Stomach smooth muscle (tissue), 2 donors: Measurements from ENCODE around the gene NELFCD.
"Not testable (repeated sequence)": the region's sequence is repeated elsewhere in the genome, so short reads cannot be mapped to it uniquely, and the experiment has no call there.

Experiments
- H3K27ac ChIP-seq: one replicate; pipeline ENCODE4 v1.7.0; 2013; ENCODE audit warnings: mild to moderate bottlenecking, low read length, inconsistent platforms
- H3K27me3 ChIP-seq, 2 donors: one replicate each; pipeline ENCODE4 v1.7.0; 2013; ENCODE audit warnings: low read length in 2 of 2; ENCODE audit not compliant: insufficient read depth in 2 of 2, control insufficient read depth in 1 of 2
- H3K36me3 ChIP-seq, 2 donors: one replicate each; pipeline ENCODE4 v1.7.0; 2013; ENCODE audit warnings: low read length in 2 of 2; ENCODE audit not compliant: control insufficient read depth in 2 of 2, insufficient read depth in 2 of 2
- H3K4me1 ChIP-seq: one replicate; pipeline ENCODE4 v1.7.0; 2013; ENCODE audit warnings: low read length; ENCODE audit not compliant: control insufficient read depth, insufficient read depth
- H3K4me3 ChIP-seq, 2 donors: one replicate each; pipeline ENCODE4 v1.7.0; 2013; ENCODE audit warnings: low read length in 2 of 2
- H3K9ac ChIP-seq, 2 donors: one replicate each; pipeline ENCODE4 v1.7.0; 2013; ENCODE audit warnings: low read length in 2 of 2, mild to moderate bottlenecking in 1 of 2
- H3K9me3 ChIP-seq, 2 donors: one replicate each; pipeline ENCODE4 v1.7.0; 2013; ENCODE audit warnings: low read length in 2 of 2; ENCODE audit not compliant: control insufficient read depth in 2 of 2
- donor health status: healthy.
- donor health status: Pancreatic carcinoma.

Gene NELFCD

GRCh38 chr20:59040667-59041066 lies 59.6 kb downstream of the NELFCD start:
- Histone ChIP-seq H3K9me3 (no peaks in the 10 kb centered on the region), H3K27me3 (no peaks in the 10 kb centered on the region), H3K4me1 (peaks cover 15% of the 10 kb centered on the region), H3K36me3 (peaks cover 18 to 23% of the 10 kb centered on the region in 2 donors), H3K4me3 (no peak overlapping the region), H3K27ac (no peak overlapping the region), H3K9ac (no peak overlapping the region)

DNA sequence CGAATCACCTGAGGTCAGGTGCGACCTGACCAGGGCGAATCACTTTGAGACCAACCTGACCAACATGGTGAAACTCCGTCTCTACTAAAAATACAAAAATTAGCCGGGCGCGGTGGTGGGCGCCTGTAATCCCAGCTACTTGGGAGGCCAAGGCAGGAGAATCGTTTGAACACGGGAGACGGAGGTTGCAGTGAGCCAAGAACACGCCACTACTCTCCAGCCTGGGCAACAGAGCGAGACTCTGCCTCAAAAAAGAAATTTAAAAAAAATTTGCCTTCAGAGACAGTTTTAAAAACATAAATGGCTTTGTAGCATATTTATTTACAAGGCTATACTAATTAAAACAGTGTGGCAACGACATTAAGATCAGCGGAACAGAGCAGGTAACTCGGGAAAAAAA lies 60.4 kb downstream of the NELFCD start:
- not testable (repeated sequence) for H3K9ac ChIP-seq, H3K9me3 ChIP-seq, H3K27me3 ChIP-seq, H3K27ac ChIP-seq
- peaks cover 11 to 15% of the 10 kb centered on the region in 2 donors for H3K36me3 ChIP-seq
- H3K4me3 ChIP-seq, result peak overlapping the region; percentile 72 to 87
- H3K4me1 ChIP-seq, result peaks cover 15% of the 10 kb centered on the region

- H3K27ac ChIP-seq, result peak within 1 kb of the TSS; percentile 50
- H3K27me3 ChIP-seq, result no peaks in the 10 kb centered on the region
- peaks cover 8 to 9% of the 10 kb centered on the region in 2 donors for H3K36me3 ChIP-seq
- H3K4me3 ChIP-seq, result peak within 1 kb of the TSS; percentile 72 to 87
- H3K9ac ChIP-seq, result peak within 1 kb of the TSS; percentile 73 to 84
- H3K4me1 ChIP-seq, result peaks cover 15% of the 10 kb centered on the region
- H3K9me3 ChIP-seq, result no peaks in the 10 kb centered on the region
These were observed 61.2 kb downstream of the NELFCD start, which contains the start of gene PRELID3B for GRCh38 chr20:59042151-59042795. Gene PRELID3B (minus strand): TSS chr20:59042786. CDS start chr20:59042730, 56 bp downstream.

DNA sequence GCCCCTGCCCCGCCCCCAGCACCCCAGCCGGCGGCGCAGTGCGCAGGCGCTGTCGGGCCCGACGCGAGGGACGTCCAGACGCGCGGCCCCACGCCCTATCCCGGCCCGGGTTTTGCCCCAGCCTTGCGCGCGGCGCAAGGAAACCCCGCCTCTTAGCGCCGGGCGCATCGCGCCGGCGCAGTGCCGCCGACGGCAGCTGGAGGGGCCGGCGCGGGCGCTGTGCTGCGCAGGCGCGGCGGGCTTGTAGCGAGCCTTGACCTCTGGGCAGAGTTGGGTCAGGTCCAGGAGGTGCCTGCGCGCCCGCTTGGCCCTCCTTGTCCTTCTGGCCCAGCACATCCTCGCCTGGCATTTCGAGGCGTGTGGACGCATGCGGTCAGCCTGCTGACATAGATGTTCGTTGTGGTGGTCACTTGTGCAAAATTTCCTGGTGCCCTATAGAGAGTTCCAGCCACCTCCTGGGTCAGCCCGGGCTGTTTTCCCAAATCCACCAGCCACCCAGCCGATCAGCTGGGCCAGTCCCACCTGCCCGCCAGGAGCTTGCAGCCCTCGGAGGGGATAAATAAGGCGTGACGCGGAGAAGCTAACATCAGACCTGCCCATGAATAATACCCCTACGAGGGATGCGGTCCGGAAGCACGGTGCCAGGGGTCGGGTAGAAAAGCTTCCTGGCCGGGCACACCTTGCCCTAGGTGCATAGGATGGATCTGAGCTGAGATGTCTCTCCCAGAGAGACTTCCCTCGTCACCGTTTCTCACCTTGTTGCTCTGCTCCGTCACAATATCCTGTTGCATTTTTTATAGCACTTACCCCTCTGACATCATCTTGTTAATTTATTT lies 62.0 kb downstream of the NELFCD start:
- H3K27ac ChIP-seq, result peak overlapping the region; percentile 50
- peaks cover 15% of the 10 kb centered on the region for H3K4me1 ChIP-seq
- H3K4me3 ChIP-seq, result peak overlapping the region; percentile 72 to 87
- peak overlapping the region; percentile 73 to 79 for H3K9ac ChIP-seq
- peaks cover under 1 to 3% of the 10 kb centered on the region in 2 donors for H3K36me3 ChIP-seq
- no peaks in the 10 kb centered on the region for H3K9me3 ChIP-seq
- no peaks in the 10 kb centered on the region for H3K27me3 ChIP-seq

DNA sequence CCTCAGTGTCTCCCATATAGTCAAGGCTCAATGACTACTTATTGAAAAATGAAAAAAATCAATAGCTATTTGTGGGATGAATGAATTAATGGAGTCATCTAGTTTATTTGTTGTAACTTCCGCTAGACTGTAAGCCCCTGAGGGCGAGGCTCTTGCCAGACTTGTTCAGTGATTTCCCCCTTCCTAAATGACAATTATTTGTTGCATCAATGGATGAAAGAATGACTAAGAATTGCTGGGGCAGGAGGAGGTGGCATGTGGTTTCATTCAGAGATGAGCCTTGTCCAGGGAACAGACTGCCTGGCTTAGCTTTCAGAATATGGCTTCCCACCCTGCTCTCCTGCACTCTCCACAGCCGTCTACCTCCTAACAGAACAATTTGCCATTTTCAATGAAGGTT lies 62.6 kb downstream of the NELFCD start:
- Histone ChIP-seq H3K27me3 (no peaks in the 10 kb centered on the region), H3K4me1 (peaks cover 15% of the 10 kb centered on the region), H3K36me3 (no peaks in the 10 kb centered on the region), H3K9me3 (no peaks in the 10 kb centered on the region), H3K27ac (peak overlapping the region; percentile 49), H3K4me3 (no peak overlapping the region), H3K9ac (no peak overlapping the region)

DNA sequence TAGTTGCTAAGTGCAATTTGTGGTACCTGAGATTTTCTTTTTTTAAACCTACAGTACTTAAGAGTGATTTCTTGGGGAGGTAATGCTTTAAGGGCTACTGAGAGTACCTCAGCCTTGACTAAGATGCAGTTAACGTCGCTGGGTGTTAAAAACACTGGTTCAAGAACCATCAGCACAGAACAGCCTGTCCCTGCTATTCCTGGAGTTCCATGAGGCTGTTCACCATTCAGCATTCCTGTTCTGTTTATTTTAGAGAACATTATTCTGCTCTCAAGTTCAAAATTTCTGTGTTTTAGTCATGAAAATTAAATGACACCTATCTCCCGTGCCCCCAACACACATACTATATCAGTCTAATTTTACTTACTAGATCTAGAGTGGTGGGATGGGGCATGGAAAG lies 63.2 kb downstream of the NELFCD start:
- Histone ChIP-seq H3K27ac (no peak overlapping the region), H3K9me3 (no peaks in the 10 kb centered on the region), H3K4me1 (peaks cover 15% of the 10 kb centered on the region), H3K9ac (no peak overlapping the region), H3K36me3 (no peaks in the 10 kb centered on the region), H3K27me3 (no peaks in the 10 kb centered on the region), H3K4me3 (no peak overlapping the region)
